Activated naive CD8-positive, alpha-beta T cell treated with anti-CD3 and anti-CD28 coated beads for 36 hours (primary cell): ENCODE measurements around the gene IGFBP7. TPM values are rescaled to one million over a fixed set of nuclear protein-coding genes. Genes with fewer than 3 reads are reported as not detected.

Experiments used
- DNase-seq: peaks from one replicate; pipeline ENCODE4 v3.0.0; 2021
- H3K27ac Mint-ChIP-seq: one replicate; pipeline ENCODE4 v1.8.0; 2022; ENCODE audit warnings: mild to moderate bottlenecking, moderate library complexity, mixed read lengths
- H3K27me3 Mint-ChIP-seq: one replicate; pipeline ENCODE4 v1.8.0; 2022; ENCODE audit warnings: mild to moderate bottlenecking, mixed read lengths
- H3K36me3 Mint-ChIP-seq: one replicate; pipeline ENCODE4 v1.8.0; 2021; ENCODE audit warnings: mild to moderate bottlenecking, mixed read lengths
- H3K4me1 Mint-ChIP-seq: one replicate; pipeline ENCODE4 v1.8.0; 2021; ENCODE audit warnings: mixed read lengths
- H3K4me3 Mint-ChIP-seq: one replicate; pipeline ENCODE4 v1.8.0; 2022; ENCODE audit warnings: mild to moderate bottlenecking, moderate library complexity, mixed read lengths
- H3K9me3 Mint-ChIP-seq: one replicate; pipeline ENCODE4 v1.8.0; 2022; ENCODE audit warnings: mixed read lengths
- total RNA-seq, 2 experiments: library from RNA; stranded (reverse); gene quantifications; one replicate each; pipeline ENCODE4 v1.2.3, GENCODE V29; 2021

Gene IGFBP7
- total RNA-seq, 2 experiments from 2014 or later = not detected

DNA sequence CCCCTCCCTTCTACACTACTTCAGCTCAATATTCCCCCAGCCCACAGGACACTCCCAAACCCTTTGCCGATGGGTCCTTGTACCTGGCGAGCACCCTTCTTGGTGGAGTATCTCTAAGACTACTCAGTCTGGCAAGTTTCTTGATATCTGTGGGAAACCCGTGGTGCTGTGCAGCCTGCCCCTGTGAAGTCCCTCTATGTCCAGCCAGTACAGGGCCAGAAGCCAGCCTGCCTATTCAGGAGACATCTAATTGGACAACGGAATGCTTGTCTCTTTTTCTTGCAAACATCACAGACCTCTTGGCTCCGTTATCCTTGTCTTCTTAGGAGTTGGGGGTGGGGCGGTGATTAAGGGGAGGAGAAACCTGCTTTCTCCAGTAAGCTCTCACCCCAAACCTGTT, 3.7 kb upstream of the IGFBP7 start:
- Mint-ChIP-seq H3K9me3 (no peaks in the 10 kb centered on the region), H3K4me3 (no peak overlapping the region), H3K27ac (no peak overlapping the region), H3K36me3 (no peaks in the 10 kb centered on the region), H3K4me1 (peaks cover 9% of the 10 kb centered on the region), H3K27me3 (peaks cover 51% of the 10 kb centered on the region)
- no peak for DNase-seq

DNA sequence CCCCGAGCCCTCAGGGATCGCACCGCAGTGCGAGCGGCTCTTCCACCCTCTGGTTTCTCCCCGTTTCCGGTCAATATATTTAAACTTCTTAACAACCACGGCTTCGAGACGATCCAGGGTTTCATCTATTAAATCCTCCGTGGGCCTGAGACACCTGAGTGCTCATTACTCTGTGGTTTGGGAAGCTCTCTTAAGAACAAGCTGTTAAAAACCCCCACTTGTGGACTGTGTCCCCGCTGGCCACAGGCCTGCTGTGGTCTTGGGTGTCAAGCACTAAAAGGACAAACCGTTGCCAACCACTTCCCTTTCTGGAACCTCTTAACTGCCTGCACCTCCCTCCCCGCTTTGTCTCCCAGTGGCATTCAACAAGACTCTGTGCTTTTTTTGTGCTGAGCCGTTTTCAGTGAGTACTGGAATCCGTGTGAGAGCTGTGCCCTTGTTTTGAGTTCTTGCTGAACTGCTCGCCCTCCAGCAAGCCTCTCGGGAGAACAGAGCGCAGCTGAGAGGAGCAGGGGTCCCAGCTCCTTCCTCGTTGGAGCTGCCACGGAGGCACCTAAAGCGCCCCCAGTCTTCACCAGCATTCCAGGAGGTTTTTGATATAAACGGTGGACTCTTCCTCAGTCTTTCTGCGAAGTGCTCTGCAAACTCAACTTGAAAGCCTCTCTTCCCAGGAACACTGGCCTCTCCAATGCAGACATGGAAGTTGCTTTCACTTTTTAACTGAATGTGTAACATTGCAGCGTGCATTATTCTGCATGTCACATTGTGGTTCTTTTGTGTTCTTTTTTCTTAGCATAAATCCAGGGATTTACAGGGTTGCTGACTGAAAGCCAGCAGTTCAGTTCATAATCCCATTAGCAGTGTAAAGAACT, 691 bp upstream of the IGFBP7 start:
- Mint-ChIP-seq H3K27ac (no peak overlapping the region), H3K4me1 (peaks cover 9% of the 10 kb centered on the region), H3K36me3 (no peaks in the 10 kb centered on the region), H3K27me3 (peaks cover 68% of the 10 kb centered on the region), H3K4me3 (peak overlapping the region; percentile 72), H3K9me3 (no peaks in the 10 kb centered on the region)
- no peak for DNase-seq

DNA sequence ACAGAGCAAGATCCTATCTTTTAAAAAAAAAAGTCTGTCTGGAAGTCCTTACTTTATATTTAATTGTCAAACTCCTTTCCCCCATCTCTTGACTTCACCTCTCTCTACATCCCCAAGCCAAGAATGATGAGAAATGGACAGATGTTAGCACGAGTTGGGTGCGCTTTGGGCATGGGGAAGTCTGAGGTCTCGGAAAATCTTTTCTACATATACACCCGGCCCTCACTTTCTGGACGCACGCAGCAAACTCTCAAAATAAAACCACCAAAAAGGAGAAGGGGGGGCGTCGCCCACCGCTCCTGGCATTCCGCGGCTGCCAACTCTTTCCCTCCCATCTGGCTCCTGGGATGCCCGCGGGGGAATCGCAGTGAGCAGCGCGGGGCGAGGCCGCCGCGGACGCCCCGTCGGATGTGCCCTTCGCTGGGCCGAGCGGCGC, 756 bp downstream of the IGFBP7 start:
- Mint-ChIP-seq H3K4me3 (peak overlapping the region; percentile 7), H3K27ac (no peak overlapping the region), H3K27me3 (peaks cover 66% of the 10 kb centered on the region), H3K36me3 (no peaks in the 10 kb centered on the region), H3K9me3 (no peaks in the 10 kb centered on the region), H3K4me1 (peaks cover 9% of the 10 kb centered on the region)
- no peak for DNase-seq

DNA sequence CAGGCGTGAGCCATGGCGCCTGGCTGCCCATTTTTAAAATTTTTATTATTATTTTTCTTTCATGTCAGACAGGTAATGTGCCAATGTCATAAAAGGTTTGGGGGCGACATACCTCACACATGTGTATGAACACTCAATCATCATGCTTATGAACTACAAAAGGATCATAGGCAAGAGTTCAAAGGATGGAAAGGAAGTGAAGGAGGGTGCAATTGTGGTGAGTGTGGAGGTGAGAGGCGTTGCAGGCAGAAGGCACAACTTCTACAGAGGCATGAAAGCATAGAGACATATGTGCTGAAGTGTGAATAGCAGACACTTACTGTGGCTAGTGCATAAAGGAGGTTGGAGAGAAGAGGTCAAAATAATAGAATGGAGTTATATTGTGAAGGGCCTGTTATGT, 4.0 kb downstream of the IGFBP7 start:
- no peak for DNase-seq
- H3K27me3 Mint-ChIP-seq = peaks cover 36% of the 10 kb centered on the region
- no peaks in the 10 kb centered on the region for H3K9me3 Mint-ChIP-seq
- no peak overlapping the region for H3K4me3 Mint-ChIP-seq
- H3K27ac Mint-ChIP-seq = no peak overlapping the region
- peaks cover 6% of the 10 kb centered on the region for H3K4me1 Mint-ChIP-seq
- no peaks in the 10 kb centered on the region for H3K36me3 Mint-ChIP-seq

DNA sequence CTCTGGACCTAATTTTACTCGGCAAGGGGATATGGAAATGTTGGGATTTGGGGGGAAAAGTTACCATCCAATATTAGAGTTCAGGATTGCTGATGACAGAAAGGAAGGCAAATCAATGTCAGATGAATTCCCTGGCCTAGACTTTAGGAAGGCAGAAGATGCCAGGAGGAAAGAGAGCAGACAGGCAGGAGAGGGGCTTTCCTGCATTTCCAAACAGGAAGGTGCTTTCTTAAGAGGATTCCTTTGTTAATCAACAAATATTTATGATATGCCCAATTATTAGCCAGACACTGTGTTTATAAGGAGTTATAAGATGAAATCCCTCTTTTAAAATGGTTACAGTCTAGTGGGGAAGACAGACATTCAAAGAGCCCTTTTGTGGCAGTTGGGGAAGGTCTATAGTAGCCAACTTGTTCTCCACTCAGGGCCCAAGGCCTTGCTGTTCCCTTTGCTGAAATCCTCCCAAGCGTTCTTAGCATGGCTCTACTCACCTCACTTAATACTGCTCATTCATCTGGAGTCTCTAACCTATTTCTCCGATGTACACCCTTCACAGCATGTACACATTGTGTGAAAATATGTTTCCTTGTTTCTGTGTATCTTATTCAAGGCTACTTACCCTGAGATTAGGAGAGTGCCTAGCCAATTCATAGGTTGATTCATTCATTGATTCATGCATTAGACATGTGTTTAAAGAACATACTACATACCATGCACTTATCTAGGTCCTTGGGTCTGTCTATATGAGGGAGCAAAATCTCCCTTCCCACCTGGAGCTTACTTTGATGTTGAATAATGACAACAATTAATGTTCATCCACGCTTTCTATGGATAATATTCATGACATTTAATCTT, 5.3 kb downstream of the IGFBP7 start:
- no peaks in the 10 kb centered on the region for H3K36me3 Mint-ChIP-seq
- no peaks in the 10 kb centered on the region for H3K4me1 Mint-ChIP-seq
- no peak overlapping the region for H3K27ac Mint-ChIP-seq
- no peak for DNase-seq
- H3K4me3 Mint-ChIP-seq = no peak overlapping the region
- H3K9me3 Mint-ChIP-seq = no peaks in the 10 kb centered on the region
- peaks cover 28% of the 10 kb centered on the region for H3K27me3 Mint-ChIP-seq

DNA sequence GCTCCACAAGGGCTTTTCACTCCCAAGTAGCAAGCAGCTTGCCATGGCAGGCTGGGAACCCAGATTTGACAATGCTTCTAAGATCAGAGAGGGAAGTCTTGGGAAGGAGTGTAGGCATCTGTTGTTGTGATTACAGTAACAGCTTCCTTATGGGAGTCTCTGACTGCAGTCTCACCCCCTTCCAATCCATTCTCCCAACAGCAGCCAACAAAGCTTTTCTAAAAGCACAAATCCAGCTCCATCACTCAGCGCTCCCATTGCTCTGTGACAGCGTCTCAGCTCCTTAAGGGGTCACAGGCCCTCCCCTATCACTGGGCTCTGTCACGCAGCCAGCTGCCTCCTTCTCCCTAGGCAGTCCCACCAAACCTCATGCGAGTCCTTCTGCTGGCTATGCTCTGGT, 7.1 kb downstream of the IGFBP7 start:
- H3K4me1 Mint-ChIP-seq = no peaks in the 10 kb centered on the region
- no peak for DNase-seq
- no peaks in the 10 kb centered on the region for H3K9me3 Mint-ChIP-seq
- peaks cover 12% of the 10 kb centered on the region for H3K27me3 Mint-ChIP-seq
- H3K27ac Mint-ChIP-seq = no peak overlapping the region
- H3K4me3 Mint-ChIP-seq = no peak overlapping the region
- no peaks in the 10 kb centered on the region for H3K36me3 Mint-ChIP-seq

DNA sequence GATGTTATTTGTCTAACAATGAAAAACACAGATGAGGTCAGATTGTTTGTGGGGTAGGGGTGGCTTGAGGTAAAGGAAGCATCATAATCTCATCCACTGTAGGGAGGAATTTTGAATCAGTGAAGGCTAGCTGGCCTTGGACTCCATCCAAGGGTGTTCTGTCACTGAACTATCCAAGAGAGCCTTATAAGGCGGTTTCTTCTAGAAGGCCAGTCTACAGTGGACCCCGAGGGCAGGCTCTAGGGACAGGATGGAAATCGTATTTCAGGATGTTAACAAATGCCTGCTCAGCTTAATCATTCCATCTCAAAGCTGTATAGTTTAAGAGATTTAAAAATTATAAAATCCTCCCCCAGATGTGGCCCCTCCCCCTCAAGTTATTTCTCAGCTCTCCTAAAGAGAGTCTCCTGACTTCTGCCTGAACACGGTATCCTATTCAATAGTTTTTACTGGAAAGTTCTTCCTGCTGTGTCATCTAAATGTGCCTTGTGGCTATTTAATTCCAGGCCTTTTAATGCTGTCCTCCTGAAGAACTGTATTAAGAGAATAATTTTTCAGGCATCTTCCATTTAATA, 8.0 kb downstream of the IGFBP7 start:
- DNase-seq = no peak
- no peaks in the 10 kb centered on the region for H3K9me3 Mint-ChIP-seq
- no peak overlapping the region for H3K4me3 Mint-ChIP-seq
- no peaks in the 10 kb centered on the region for H3K36me3 Mint-ChIP-seq
- H3K27me3 Mint-ChIP-seq = peaks cover 4% of the 10 kb centered on the region
- H3K4me1 Mint-ChIP-seq = no peaks in the 10 kb centered on the region
- H3K27ac Mint-ChIP-seq = no peak overlapping the region

DNA sequence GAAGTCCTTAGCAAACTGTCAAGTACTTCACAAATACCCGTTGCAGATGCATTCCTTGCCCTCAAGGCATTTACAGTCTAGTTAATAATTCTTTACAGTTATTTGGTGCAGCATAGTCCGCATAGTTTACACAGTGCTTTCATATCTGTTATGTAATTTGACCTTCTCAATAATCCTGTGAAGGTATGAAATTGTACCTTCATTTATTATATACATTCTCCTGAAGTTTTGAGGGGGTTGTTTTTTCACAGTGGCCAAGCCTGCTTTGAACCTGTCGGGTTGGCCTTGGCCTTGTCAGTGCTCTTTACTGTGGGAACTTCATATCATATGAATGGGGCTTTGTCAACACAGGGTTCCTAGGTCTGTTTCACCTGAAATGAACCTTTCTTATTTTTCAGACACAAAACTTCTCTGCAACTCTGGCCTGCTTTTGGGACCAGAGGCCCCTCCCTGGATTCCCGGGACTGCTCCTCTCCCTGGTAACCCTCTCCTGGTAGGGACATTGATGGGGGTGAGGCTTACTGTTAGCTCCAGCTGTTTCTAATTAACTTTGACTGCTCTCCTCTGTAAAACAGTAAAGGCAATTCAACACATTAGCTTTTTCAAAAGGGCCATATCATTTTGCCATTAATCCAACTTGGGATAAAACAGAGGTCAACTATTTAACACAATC, 9.1 kb downstream of the IGFBP7 start:
- H3K27ac Mint-ChIP-seq = no peak overlapping the region
- H3K4me1 Mint-ChIP-seq = no peaks in the 10 kb centered on the region
- no peak for DNase-seq
- H3K4me3 Mint-ChIP-seq = no peak overlapping the region
- peaks cover under 1% of the 10 kb centered on the region for H3K27me3 Mint-ChIP-seq
- no peaks in the 10 kb centered on the region for H3K9me3 Mint-ChIP-seq
- no peaks in the 10 kb centered on the region for H3K36me3 Mint-ChIP-seq

DNA sequence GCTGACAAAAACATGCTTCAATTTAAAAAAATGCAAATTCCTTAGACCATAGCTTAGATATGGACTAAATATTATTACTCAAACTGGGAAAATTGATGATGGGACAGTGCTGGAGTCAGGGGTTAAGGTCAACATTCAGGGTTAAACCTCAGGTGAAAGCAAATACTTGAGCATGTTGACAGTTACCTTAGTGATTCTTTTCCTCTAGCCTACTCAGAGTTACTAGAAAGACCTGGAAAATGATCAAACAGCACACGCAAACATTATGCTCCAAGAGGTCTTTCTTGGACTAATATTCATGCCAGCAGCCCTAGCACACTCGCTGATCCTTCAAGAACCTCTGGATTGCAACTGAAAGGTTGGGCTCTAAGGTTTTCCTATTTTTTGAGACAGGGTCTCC, 10.8 kb downstream of the IGFBP7 start:
- DNase-seq = no peak
- Mint-ChIP-seq H3K27ac (no peak overlapping the region), H3K36me3 (no peaks in the 10 kb centered on the region), H3K27me3 (peaks cover 3% of the 10 kb centered on the region), H3K4me3 (no peak overlapping the region), H3K4me1 (no peaks in the 10 kb centered on the region), H3K9me3 (no peaks in the 10 kb centered on the region)

DNA sequence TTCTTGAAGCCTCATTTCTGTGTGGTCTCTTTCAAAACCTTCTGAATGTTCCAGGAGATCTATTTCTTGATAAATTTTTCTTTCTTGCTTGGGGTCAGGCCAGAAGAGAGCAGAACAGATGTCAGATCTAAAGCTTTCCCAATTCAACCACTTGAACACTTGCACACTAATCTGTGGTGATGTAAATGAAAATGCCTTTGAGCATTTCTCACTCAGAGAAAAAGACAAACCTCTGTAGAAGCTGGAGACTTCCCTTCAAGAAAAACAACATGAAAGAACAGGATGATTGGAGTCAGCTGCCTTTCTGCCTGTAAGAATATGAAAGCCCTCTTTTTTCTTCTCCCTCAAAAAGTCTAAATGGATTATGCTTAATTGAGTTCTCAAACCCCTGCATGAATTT, 11.2 kb downstream of the IGFBP7 start:
- Mint-ChIP-seq H3K36me3 (no peaks in the 10 kb centered on the region), H3K9me3 (no peaks in the 10 kb centered on the region), H3K27me3 (peaks cover 3% of the 10 kb centered on the region), H3K4me3 (no peak overlapping the region), H3K27ac (no peak overlapping the region), H3K4me1 (no peaks in the 10 kb centered on the region)
- DNase-seq = no peak

DNA sequence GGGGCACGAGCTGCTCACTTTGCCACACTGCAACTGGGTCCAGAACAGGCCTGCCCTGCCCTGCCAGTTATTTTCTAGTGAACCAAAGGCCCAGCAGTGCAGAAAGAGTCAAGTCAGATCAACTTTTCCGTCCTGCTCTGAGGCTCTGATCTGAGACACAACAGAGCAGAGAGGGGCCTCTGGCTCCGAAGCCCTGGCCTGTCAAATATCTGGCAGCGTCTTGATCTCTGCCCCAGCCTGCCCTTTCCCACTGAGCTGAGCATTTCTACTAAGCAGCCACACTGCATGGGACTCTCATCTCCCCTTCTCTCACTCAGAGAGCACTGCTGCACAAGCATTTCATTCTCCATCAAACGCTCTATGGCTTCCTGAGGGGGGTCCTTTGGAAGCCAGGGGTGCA, 11.8 kb downstream of the IGFBP7 start:
- no peaks in the 10 kb centered on the region for H3K9me3 Mint-ChIP-seq
- no peaks in the 10 kb centered on the region for H3K4me1 Mint-ChIP-seq
- peaks cover 3% of the 10 kb centered on the region for H3K27me3 Mint-ChIP-seq
- no peak overlapping the region for H3K4me3 Mint-ChIP-seq
- H3K36me3 Mint-ChIP-seq = no peaks in the 10 kb centered on the region
- no peak overlapping the region for H3K27ac Mint-ChIP-seq
- no peak for DNase-seq

DNA sequence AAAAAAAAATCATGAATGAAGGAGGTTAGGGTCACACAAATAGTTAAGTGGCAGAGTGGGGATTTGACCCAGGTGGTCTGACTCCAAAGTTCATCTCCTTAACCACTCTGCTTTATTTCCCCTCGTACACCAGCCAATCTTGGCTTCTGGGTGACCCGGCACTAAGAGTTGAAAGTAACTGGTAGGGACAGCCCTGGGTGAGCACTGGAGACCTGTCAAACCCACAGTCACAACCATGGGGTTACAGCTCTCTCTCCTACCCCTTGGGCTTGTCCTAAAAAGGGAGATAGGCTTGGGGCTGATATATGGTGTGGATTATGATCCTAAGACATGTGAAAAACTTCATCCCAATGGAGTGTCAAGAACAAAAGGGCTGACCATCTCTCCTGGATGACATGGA, 12.5 kb downstream of the IGFBP7 start:
- Mint-ChIP-seq H3K27me3 (peaks cover 3% of the 10 kb centered on the region), H3K9me3 (no peaks in the 10 kb centered on the region), H3K36me3 (no peaks in the 10 kb centered on the region), H3K27ac (no peak overlapping the region), H3K4me3 (no peak overlapping the region), H3K4me1 (no peaks in the 10 kb centered on the region)
- no peak for DNase-seq

DNA sequence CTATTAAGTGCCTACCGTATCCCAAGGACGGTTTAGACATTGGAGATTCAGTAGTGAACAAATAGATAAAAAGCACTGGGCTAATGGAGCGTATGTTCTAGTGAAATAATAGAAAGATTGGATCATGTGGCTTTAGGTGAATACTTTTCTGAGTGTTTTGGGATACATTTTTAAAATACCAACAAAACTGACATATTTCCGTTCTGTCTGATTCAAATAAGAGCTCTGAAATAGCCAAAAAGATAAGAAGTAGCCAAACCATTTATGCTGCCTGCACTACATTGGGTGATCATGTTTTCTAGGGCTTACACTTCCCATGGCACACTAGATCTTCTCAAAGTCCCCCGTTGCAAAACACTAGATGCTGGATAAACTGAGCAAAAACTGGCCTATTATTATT, 14.2 kb downstream of the IGFBP7 start:
- Mint-ChIP-seq H3K9me3 (no peaks in the 10 kb centered on the region), H3K27ac (no peak overlapping the region), H3K4me1 (no peaks in the 10 kb centered on the region), H3K27me3 (peaks cover 3% of the 10 kb centered on the region), H3K4me3 (no peak overlapping the region), H3K36me3 (no peaks in the 10 kb centered on the region)
- no peak for DNase-seq

DNA sequence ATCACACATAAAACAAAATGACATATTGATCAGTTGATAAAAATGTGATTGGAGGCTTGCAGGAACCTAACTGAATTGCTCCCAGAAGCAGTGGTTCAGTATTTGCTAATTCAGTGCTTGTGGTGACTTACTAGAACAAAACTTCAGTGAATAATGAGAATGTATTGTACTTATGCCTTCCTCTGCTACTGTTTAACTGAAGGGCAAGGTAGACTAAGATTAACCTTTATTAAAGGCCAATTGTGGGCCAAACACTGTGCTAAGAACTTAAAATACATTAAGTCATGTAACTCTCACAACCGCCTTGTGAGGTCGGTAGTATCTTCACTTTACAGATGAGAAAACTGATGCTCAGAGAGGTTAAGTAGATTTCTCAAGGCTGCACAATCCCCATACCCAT, 14.9 kb downstream of the IGFBP7 start:
- no peak overlapping the region for H3K27ac Mint-ChIP-seq
- no peaks in the 10 kb centered on the region for H3K4me1 Mint-ChIP-seq
- H3K9me3 Mint-ChIP-seq = no peaks in the 10 kb centered on the region
- no peak overlapping the region for H3K4me3 Mint-ChIP-seq
- H3K36me3 Mint-ChIP-seq = no peaks in the 10 kb centered on the region
- peaks cover 4% of the 10 kb centered on the region for H3K27me3 Mint-ChIP-seq
- DNase-seq = no peak

DNA sequence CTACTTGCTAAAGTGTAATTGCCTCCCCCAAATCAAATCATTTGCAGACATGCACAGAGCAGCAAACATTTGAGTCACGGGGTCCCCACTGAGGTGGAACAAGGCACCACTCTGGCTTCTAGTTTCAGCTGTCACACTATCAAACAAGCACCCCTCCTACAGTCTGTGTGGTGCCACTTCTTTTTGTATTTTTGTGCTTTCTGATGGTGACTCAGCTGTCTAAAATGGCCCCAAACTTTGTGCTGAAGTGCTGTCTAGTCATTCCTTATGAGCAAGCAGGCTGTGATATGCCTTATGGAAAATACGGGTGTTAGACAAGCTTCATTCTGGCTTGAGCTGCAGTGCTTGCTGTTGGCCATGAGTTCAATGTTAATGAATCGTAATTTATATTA, 15.4 kb downstream of the IGFBP7 start:
- Mint-ChIP-seq H3K9me3 (no peaks in the 10 kb centered on the region), H3K27ac (no peak overlapping the region), H3K4me1 (no peaks in the 10 kb centered on the region), H3K36me3 (no peaks in the 10 kb centered on the region), H3K4me3 (no peak overlapping the region), H3K27me3 (peaks cover 6% of the 10 kb centered on the region)
- no peak for DNase-seq
